LNCAP (cell line): Measurements from ENCODE around the gene TMPRSS15.

Source experiments
- TF ChIP-seq, protein P1 (sequence below): fragments of 450-650 bp; IDR thresholded peaks from 2 replicates; pipeline ENCODE4 v1.5.1; 2017; ENCODE audit warnings: mild to moderate bottlenecking

The TMPRSS15 gene

DNA sequence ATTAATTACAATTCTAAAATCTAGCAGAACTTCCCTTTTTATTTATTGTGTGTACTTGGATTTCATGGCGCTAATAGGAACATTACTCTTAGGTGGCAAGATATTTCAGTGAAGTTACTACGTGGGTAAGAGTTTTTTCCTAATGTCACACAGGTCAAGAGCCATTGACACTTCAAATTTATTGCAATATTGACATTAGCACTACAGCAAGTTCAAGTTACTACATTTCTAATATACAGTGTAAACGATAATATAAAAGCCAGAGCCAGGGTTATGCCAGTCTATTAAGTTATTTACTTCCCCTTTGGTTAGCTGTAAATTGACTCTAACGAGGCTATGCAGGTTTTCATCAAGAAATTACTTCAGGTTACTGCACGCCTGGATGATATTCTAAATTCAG lies 129.2 kb downstream of the TMPRSS15 start:
- TF ChIP-seq, protein P1, sequence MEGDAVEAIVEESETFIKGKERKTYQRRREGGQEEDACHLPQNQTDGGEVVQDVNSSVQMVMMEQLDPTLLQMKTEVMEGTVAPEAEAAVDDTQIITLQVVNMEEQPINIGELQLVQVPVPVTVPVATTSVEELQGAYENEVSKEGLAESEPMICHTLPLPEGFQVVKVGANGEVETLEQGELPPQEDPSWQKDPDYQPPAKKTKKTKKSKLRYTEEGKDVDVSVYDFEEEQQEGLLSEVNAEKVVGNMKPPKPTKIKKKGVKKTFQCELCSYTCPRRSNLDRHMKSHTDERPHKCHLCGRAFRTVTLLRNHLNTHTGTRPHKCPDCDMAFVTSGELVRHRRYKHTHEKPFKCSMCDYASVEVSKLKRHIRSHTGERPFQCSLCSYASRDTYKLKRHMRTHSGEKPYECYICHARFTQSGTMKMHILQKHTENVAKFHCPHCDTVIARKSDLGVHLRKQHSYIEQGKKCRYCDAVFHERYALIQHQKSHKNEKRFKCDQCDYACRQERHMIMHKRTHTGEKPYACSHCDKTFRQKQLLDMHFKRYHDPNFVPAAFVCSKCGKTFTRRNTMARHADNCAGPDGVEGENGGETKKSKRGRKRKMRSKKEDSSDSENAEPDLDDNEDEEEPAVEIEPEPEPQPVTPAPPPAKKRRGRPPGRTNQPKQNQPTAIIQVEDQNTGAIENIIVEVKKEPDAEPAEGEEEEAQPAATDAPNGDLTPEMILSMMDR, result no peak

DNA sequence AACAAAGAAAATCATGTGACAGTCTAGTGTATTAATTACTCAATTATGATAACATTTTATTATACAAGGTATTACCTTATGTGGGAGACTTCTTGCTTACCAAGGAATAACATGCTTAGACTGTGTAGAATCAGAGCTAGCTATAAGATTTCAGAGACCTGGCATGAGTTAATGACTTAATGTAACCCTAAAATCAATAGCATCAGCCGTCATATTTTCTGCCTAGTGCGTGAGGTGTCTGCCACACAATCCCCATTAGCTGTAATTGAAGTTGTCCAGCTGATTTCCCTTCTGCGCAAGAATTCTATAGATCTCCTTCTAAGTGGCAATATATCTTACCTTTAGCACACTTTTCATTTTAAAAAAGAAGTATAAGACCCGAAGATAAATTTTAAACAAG lies 130.2 kb downstream of the TMPRSS15 start:
- TF ChIP-seq, protein P1, result no peak

DNA sequence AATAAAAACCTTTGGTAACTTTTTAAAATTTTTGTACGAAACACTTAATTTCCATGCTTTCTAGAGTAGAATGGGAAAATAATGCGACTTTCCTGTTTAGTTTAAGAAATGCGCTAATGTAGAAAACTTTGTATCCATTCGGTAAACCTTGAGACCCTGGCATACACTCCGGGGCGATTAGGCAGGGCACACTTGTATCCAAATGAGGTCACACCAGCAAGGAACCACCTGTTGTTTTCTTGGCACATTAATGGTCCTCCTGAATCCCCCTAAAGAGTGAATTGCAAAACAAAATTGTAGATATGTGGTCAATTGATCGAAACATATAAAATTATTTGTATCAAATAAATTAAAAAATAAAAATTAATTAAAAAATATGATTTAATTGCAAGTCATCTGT lies 133.7 kb downstream of the TMPRSS15 start:
- TF ChIP-seq, protein P1, result no peak

DNA sequence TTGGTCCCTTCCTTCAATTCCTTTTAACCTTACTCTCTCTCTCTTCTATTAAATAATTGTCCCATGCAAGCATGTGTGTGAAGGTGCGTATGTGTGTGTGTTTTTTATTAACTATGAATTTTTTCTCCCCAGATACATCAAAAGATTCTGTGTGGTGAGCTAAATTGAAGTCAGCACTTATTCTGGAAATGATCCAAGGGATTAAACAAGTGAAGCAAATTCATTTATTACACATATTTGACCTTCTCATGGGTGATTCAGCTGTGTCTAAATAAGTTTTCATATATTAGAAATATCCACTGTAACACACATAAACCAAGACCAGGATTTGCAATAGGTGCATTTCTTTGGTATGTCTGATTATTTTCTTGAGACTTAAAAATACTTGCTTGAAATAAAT lies 134.7 kb downstream of the TMPRSS15 start:
- TF ChIP-seq, protein P1, result no peak

DNA sequence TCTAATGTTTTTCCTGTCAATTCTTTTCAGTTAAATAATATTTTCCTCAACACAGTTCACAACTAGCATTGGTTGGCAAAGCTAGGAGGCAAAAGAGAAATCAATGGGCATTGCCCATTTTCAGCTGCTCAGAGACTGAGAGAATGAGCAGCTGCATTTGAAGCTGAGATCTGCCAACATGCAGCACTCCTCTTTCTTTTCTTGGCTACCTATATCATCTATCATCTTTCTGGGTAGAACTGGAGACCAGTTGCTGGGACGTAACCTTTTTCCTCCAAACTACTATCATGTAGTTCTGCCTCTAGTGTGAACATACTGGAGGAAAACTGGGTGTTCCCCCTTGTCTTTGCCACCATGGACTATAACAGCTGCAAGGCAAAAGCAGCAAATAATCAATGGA lies 136.1 kb downstream of the TMPRSS15 start:
- TF ChIP-seq, protein P1, result no peak

DNA sequence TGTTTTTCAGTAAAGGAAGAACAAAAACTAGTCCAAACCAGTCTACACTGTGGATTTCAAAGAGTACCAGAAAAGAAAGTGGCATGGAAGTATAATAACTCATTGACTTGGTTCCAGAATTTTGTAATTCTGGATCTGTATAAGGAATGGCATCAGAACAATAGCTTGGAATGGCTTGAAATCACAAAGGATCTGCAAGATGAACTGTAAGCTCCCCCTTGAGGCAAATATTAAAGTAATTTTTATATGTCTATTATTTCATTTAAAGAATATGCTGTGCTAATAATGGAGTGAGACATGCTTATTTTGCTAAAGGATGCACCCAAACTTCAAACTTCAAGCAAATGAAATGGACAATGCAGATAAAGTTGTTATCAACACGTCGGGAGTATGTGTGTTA lies 137.6 kb downstream of the TMPRSS15 start:
- TF ChIP-seq, protein P1, result 0 out of 2 replicates have a peak, but pooled peaks have one; percentile 21

DNA sequence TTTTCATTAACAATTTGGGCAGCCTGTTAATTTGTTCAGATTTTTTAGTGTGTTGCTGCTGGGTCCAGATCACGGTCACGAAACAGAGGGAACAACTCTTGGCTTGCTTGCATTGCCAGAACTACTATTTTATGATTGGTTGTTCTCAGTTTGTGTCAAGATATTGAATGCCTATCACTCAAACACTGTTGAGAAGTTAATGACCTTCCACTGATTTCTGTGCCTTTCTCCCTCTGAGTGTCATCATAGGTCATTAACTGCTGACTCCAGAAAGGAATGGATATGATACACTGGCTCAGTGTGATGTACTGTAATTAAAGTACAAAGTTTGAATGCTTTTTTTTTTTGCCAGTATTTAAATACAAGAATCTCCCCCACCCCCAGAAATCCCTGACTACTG lies 149.8 kb downstream of the TMPRSS15 start:
- TF ChIP-seq, protein P1, result no peak

DNA sequence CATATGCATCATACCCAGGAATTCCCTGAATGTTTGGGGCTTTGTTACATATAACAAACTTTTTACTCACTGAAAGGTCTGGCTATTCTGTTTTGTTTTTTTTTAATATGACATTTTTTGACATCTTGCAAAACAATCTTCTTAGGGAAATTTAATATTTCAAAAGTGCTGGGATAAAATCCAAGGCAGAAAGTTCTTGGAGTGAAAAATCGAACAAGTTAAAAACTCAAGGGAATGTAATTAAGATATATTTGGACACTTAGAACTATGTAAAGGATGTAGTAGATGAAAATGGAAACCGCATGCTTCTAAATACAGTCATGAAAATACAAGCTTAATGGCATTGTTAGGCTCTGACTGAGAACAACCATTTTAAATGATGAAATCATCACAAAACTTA lies 150.4 kb downstream of the TMPRSS15 start:
- TF ChIP-seq, protein P1, result no peak
